Central memory CD4-positive, alpha-beta T cell (primary cell): ENCODE data around the gene TFF3.
"Not testable (repeated sequence)": the region's sequence is repeated elsewhere in the genome, so short reads cannot be mapped to it uniquely, and the experiment has no call there.

Experiments
- DNase-seq: peaks from one replicate; pipeline ENCODE4 v3.0.0; 2022

TFF3 gene

DNA sequence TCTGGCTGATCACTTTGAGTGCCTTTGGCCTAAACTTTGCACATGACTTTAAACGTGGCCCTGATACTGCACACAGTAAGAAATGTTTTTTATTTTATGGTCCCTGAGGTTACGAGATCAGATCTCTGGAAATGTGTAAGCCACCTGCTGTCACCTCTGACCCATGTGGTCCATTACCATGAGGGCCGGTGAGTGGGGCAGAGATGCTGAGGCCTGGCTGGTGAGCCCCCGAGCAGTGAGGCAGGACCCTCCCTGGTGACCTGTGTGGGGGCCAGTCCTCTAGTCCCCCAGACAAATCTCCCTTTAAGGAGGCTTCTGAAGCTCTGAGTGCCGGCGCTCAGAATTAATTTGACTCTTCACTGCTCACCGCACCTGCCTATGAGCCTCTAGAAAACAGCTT, 12.4 kb downstream of the TFF3 start:
- DNase-seq: no peak

GRCh38 chr21:42302076-42302650, 13.0 kb downstream of the TFF3 start:
- no peak for DNase-seq

DNA sequence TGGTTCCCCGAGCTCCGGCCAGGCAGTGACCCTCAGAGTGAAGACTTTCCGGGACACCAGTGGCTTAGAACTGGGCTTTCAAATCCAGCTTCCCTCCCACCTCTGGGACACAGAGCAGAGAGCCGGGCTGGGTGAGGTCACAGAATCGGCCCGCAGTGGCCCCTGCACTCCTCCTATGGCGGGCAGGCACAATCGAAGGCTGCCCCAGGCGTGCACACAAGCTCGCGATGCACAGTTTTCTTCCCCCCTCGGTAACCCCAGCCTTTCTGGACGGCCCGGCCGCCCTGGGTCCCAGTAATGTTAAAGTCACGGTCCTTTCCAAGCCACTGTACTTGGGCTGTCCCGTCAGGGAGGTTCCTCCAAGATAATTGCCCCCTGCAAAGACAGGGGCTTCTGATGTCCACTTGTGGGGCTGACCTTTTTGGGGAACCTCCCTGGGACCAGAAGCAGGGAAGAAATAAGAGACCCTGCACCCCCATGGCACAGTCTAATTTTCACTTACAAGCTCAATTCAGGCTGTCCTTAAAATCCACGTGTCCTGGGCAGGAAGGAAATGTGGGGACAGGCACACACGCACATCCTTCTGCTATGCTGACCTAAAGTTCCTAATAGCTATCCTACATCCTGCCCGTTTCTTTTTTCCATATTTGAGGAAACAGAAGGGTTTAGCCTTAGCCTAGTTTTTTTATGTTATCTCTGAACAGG, 13.7 kb downstream of the TFF3 start:
- DNase-seq: no peak

- DNase-seq: no peak
Observed at GRCh38 chr21:42300956-42301355, 14.3 kb downstream of the TFF3 start.

- DNase-seq: no peak
Observed at GRCh38 chr21:42300045-42300583, 15.1 kb downstream of the TFF3 start.

DNA sequence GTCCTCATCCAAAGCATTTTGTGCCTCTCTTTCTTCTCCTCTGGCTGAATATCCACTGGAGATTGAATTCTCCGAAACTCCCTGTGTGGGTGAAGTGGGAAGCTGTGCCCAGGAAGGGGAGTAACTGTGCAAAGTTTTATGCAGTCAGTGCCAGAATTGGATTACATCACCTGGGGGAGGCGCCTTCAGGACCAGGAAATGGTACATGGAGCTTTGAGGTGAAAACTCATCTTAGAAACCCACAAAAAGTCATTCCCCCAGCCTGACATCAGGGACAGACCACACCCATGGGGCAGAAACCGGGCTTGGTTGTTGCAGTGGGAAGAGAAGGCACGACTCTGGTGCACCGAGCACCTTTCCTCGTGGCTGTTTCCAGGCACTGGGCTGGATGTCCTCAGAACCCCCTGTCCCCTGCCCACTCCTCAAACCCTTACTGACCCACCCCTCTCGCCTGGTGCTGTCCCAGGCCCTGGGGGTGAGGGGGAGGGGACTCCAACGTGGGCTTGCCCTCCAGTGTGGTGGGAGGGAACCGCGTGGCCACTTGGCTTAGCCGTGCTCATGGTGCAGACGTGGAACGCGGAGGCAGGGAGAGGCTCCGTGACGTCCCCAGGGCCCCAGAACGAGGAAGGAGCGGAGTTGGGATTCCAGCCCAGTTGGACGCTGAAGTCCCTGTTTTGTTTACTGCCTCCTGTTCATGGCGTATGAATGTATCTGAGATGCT, 15.7 kb downstream of the TFF3 start:
- DNase-seq: no peak

DNA sequence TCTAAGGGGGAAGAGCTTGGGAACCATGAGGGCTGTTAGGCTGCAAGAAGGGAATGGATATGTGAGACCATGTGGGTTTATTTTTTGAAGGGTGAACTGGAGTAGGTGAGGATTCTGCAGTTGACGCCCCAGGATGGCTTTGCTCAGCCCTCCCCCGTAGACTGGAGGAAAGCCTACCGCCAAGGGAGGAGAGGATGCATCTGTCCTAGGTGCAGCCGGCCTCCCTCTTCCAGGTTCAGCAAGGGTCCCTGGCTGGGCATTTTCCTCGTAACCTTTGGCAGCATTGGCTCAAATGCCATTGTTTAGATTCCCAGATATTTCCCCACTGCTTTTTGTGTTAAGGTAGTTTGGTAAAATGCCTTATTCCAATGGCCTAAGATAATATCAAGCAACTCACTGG, 16.6 kb downstream of the TFF3 start:
- no peak for DNase-seq

DNA sequence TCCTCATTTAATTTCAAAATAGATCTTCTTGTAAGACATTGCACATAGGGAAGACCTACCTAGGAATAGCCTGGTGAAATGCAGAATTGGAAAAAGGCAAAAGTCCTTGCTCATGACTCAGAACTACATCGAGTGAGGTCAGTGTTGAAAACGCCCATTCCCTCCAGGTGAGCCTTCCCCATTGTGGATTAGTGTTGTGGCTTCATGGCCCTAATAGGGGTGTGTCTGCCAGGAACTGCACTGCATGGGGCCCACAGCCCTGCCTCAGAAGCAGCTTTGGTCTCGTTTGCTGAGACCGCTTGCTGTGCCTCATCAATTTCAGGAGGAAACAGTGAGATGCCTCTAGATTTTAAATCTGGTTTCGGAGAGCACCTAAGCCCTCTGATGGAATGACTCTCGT, 17.0 kb downstream of the TFF3 start:
- no peak for DNase-seq

- no peak for DNase-seq
Observed at GRCh38 chr21:42297377-42297776, 17.8 kb downstream of the TFF3 start.

GRCh38 chr21:42296501-42296900, 18.7 kb downstream of the TFF3 start:
- DNase-seq: no peak

DNA sequence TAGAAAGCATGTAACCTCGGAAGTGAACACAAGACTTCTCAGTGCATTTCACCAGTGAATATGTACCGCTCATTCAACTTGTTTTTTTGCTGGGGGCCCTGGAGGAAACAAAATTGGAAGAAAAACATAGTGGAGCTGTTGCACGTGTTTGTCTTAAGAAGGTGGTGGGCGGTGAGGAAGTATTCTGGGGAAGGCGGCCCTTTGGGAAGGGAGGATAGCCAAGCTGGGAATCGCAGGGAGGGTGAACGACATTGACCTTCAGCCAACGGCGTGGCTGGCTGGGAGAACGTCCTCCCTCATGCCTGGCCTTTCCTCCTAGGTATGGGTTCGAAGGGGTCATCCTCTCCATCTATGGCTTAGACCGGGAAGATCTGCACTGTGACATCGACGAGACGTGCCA, 19.4 kb downstream of the TFF3 start:
- no peak for DNase-seq

GRCh38 chr21:42294273-42294880, 20.8 kb downstream of the TFF3 start:
- DNase-seq: no peak

- DNase-seq: no peak
Observed at GRCh38 chr21:42293649-42294272, 21.4 kb downstream of the TFF3 start.

GRCh38 chr21:42292563-42293142, 22.6 kb downstream of the TFF3 start:
- not testable (repeated sequence) for DNase-seq

DNA sequence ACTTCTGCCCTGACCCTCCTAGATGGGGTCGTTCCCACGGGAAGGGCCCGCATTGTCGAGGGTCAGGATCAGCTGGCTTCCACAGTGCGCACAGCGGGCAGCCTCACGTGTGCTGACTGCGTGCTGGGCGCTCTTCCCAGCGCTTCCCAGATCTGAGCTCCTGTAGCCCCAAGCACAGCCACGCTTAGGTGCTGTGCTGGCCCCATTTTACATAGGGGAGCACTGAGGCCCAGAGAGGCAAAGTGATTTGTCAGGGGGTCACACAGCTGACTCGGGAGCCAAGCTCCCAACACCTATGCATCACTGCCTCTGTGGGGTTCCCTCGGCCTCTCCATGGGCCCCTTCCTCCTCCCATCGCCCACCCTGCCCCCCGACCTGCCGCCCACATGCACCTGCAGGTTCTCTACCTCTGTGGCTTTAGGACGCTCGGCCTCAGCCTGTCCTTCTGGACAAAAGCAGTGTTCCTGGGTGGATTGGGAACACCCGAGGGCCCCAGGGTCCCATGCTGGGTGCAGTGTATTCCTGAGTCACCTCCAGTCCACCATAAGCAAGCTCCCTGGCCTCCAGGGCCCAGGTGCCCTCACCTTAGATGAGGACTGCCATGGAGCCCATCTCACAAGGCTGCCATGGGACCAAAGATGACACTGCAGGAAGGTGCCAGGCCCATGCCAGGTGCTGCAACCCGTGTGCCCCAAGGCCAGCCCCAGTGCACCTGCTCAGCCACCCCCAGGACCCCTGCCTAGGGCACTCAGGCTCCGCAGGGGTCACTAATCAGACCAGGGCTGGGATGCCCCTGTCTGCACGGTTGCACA, 23.3 kb downstream of the TFF3 start:
- no peak for DNase-seq

- DNase-seq: no peak
Observed at GRCh38 chr21:42291003-42291750, 24.0 kb downstream of the TFF3 start.

GRCh38 chr21:42290505-42290904, 24.7 kb downstream of the TFF3 start:
- DNase-seq: no peak

DNA sequence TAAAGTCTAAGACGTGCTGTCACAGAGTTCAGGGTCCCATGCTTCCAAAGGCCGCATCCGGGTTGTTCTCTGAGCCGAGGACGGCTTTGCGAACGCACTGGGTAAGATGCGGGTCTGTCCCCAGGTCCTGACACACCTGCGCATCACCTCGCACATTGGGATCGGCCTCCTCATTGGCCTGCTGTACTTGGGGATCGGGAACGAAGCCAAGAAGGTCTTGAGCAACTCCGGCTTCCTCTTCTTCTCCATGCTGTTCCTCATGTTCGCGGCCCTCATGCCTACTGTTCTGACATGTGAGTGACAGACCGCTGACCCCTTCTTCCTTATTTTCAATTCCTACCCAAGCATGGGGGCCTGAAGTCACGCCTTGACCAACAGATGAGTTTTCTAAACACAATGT, 25.3 kb downstream of the TFF3 start:
- DNase-seq: no peak

- DNase-seq: no peak
Observed at GRCh38 chr21:42288962-42289361, 26.2 kb downstream of the TFF3 start.

GRCh38 chr21:42287193-42288083, 27.8 kb downstream of the TFF3 start:
- no peak for DNase-seq
